GM12892 (cell line): Measurements from ENCODE around the gene NPAT.

Source experiments
- POLR2A ChIP-seq: IDR thresholded peaks from 2 replicates; pipeline ENCODE4 v1.6.1; 2011; ENCODE audit warnings: low read depth, low read length, control low read depth
- POLR2AphosphoS5 ChIP-seq: IDR thresholded peaks from 2 replicates; pipeline ENCODE4 v1.6.1; 2011; ENCODE audit warnings: low read depth, low read length, control low read depth
- TAF1 ChIP-seq: IDR thresholded peaks from 2 replicates; pipeline ENCODE4 v1.6.1; 2011; ENCODE audit warnings: low read depth, mild to moderate bottlenecking, control low read depth, low read length, borderline replicate concordance

DNA sequence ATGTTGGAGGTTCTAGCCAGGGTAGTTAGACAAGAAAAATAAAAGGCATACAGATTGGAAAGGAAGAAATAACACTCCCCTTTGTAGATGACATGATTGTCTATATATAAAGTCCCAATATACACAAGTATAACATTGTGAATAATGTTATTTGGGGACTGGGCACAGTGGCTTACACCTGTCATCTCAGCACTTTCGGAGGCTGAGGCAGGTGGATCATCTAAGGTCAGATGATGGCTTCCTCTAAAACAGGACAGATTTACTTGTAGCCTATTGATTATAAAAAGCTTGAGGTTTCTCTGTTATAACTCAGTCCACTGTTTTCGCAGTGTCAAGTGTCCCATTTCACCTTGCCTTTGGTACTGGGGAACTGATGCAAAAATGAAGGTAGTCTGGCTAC lies 20.0 kb upstream of the NPAT start:
- no peak for TF ChIP-seq POLR2AphosphoS5
- TF ChIP-seq POLR2A: no peak
- no peak for TF ChIP-seq TAF1
